ENCODE data around the gene ZNF248. TPM values are rescaled to one million over a fixed set of nuclear protein-coding genes. Genes with fewer than 3 reads are reported as not detected.
A peak's percentile ranks its signal among the peaks of the same experiment; 100 is the strongest.

Gene ZNF248
- total and polyA plus RNA-seq, 11 donors = 5.0 to 14.7 (median 9.1) TPM

- intact Hi-C loops (cut with DNase I) = loop anchor here in 7 of 10 donors (2.0 to 10.0 kb wide), 8 partner anchors 117 to 239 kb away; partner anchors contain the start of genes ZNF37A (in 6 of the 7), ZNF25 (in 3 of the 7) and ZNF33A (in 3 of the 7)
These were observed 1.8 kb downstream of the ZNF248 start for GRCh38 chr10:37855636-37856035.

GRCh38 chr10:37854626-37855025 is 2.8 kb downstream of the ZNF248 start:
- DNase-seq (no peak), ATAC-seq (no peak)
- Histone ChIP-seq H3K4me1 (peaks cover 0 to 34% (median 24%) of the 10 kb centered on the region in 12 donors), H3K27me3 (no peaks in the 10 kb centered on the region), H3K9me3 (no peaks in the 10 kb centered on the region), H3K27ac (peak overlapping the region in 1 of 12 donors; percentile 100), H3K36me3 (peaks cover 0 to 11% (median 5%) of the 10 kb centered on the region in 9 donors), H3K4me3 (no peak overlapping the region)
- intact Hi-C loops (cut with DNase I) = loop anchor here in 7 of 10 donors (5.0 to 10.0 kb wide), 7 partner anchors 118 to 240 kb away; partner anchors contain the start of genes ZNF37A (in 6 of the 7), ZNF25 (in 3 of the 7) and ZNF33A (in 2 of the 7)
- TF ChIP-seq CTCF (IDR thresholded peaks at IDR 0.05) (no peak), POLR2A (IDR thresholded peaks at IDR 0.05) (no peak)

More at GRCh38 chr10:37855636-37856035, 1.8 kb downstream of the ZNF248 start:
- ATAC-seq (no peak), DNase-seq (no peak)
- Histone ChIP-seq H3K27me3 (no peaks in the 10 kb centered on the region), H3K4me3 (peak overlapping the region in 5 of 12 donors; percentile 1 to 78 (median 71)), H3K4me1 (peaks cover 0 to 34% (median 24%) of the 10 kb centered on the region in 12 donors), H3K9me3 (no peaks in the 10 kb centered on the region), H3K27ac (peak overlapping the region in 1 of 12 donors; percentile 100), H3K36me3 (peaks cover 0 to 11% (median 5%) of the 10 kb centered on the region in 9 donors)
- WGBS, 4 donors = 44 to 56% (median 51%) methylated on average over 4 of the region's 4 CpGs
- TF ChIP-seq CTCF (IDR thresholded peaks at IDR 0.05) (no peak), POLR2A (IDR thresholded peaks at IDR 0.05) (no peak)

GRCh38 chr10:37844644-37845043 is 12.8 kb downstream of the ZNF248 start:
- WGBS, 4 donors = 54 to 68% (median 62%) methylated on average over 2 of the region's 2 CpGs
- intact Hi-C loops (cut with DNase I) = no loop called here
- H3K4me3 ChIP-seq = no peak overlapping the region
- no peak for ATAC-seq
- no peak overlapping the region for H3K27ac ChIP-seq
- DNase-seq = no peak
- peaks cover 0 to 18% (median 0%) of the 10 kb centered on the region in 12 donors for H3K9me3 ChIP-seq
- no peaks in the 10 kb centered on the region for H3K27me3 ChIP-seq
- H3K36me3 ChIP-seq = peaks cover 0 to 14% (median 2%) of the 10 kb centered on the region in 9 donors
- no peak for TF ChIP-seq POLR2A (IDR thresholded peaks at IDR 0.05)
- no peaks in the 10 kb centered on the region for H3K4me1 ChIP-seq

GRCh38 chr10:37839243-37839642 is 18.2 kb downstream of the ZNF248 start:
- Histone ChIP-seq H3K36me3 (peaks cover 0 to 50% (median 28%) of the 10 kb centered on the region in 9 donors), H3K9me3 (peaks cover 0 to 32% (median 1%) of the 10 kb centered on the region in 12 donors), H3K4me1 (no peaks in the 10 kb centered on the region), H3K27ac (no peak overlapping the region), H3K4me3 (no peak overlapping the region), H3K27me3 (no peaks in the 10 kb centered on the region)
- intact Hi-C loops (cut with DNase I) = no loop called here
- TF ChIP-seq CTCF (IDR thresholded peaks at IDR 0.05) (no peak), POLR2A (IDR thresholded peaks at IDR 0.05) (no peak)
- no peak for ATAC-seq
- 94 to 100% (median 97%) methylated on average over 2 of the region's 2 CpGs for WGBS, 4 donors
- DNase-seq = no peak
